Measurements from ENCODE around the gene COPZ2. TPM values are rescaled to one million over a fixed set of nuclear protein-coding genes. Genes with fewer than 3 reads are reported as not detected.
"Not testable (repeated sequence)": the region's sequence is repeated elsewhere in the genome, so short reads cannot be mapped to it uniquely, and the experiment has no call there.

The COPZ2 gene
- total RNA-seq, 4 donors from 2014 or later, result 40.5 to 73.9 (median 62.2) TPM

GRCh38 chr17:47993031-47993564 is 44.5 kb downstream of the COPZ2 start:
- no peak overlapping the region for H3K27ac ChIP-seq
- no peak for TF ChIP-seq POLR2A (IDR thresholded peaks at IDR 0.05)
- no peak for TF ChIP-seq EP300 (IDR thresholded peaks at IDR 0.05)
- no peak for TF ChIP-seq CTCF (IDR thresholded peaks at IDR 0.05)
- no peak overlapping the region for H3K4me3 ChIP-seq
- WGBS, 2 donors, result 61 to 72% methylated on average over 9 of the region's 9 CpGs
- no peaks in the 10 kb centered on the region for H3K9me3 ChIP-seq
- H3K4me1 ChIP-seq, result peaks cover 0 to 19% (median 4%) of the 10 kb centered on the region in 4 donors
- H3K36me3 ChIP-seq, result no peaks in the 10 kb centered on the region
- no peak for DNase-seq (ENCODE audit: low spot score in 2 of 2)
- no peaks in the 10 kb centered on the region for H3K27me3 ChIP-seq

GRCh38 chr17:47992216-47992615 is 45.4 kb downstream of the COPZ2 start:
- Histone ChIP-seq H3K4me3 (no peak overlapping the region), H3K9me3 (no peaks in the 10 kb centered on the region), H3K36me3 (no peaks in the 10 kb centered on the region), H3K27me3 (no peaks in the 10 kb centered on the region), H3K4me1 (peaks cover 0 to 28% (median 10%) of the 10 kb centered on the region in 4 donors), H3K27ac (no peak overlapping the region)
- no peak for DNase-seq (ENCODE audit: low spot score in 2 of 2)
- 58 to 72% methylated on average over 4 of the region's 4 CpGs for WGBS, 2 donors
- TF ChIP-seq EP300 (IDR thresholded peaks at IDR 0.05) (no peak), CTCF (IDR thresholded peaks at IDR 0.05) (no peak), POLR2A (IDR thresholded peaks at IDR 0.05) (no peak)

- Histone ChIP-seq H3K27ac (no peak overlapping the region), H3K27me3 (no peaks in the 10 kb centered on the region), H3K36me3 (no peaks in the 10 kb centered on the region), H3K4me1 (peaks cover 0 to 33% (median 13%) of the 10 kb centered on the region in 4 donors), H3K4me3 (no peak overlapping the region), H3K9me3 (no peaks in the 10 kb centered on the region)
- TF ChIP-seq CTCF (IDR thresholded peaks at IDR 0.05) (no peak), POLR2A (IDR thresholded peaks at IDR 0.05) (no peak), EP300 (IDR thresholded peaks at IDR 0.05) (no peak)
- WGBS, 2 donors, result 30% methylated on average over 13 to 14 of the region's 14 CpGs
- DNase-seq (ENCODE audit: low spot score in 2 of 2), result no peak
Measured at GRCh38 chr17:47990962-47991731, 46.5 kb downstream of the COPZ2 start.

- WGBS, 2 donors, result 89 to 95% methylated on average over 1 of the region's 1 CpG
- Histone ChIP-seq H3K27me3 (no peaks in the 10 kb centered on the region), H3K36me3 (peaks cover 0 to 5% (median 0%) of the 10 kb centered on the region in 3 donors), H3K27ac (no peak overlapping the region), H3K4me1 (peaks cover 0 to 25% (median 9%) of the 10 kb centered on the region in 4 donors), H3K4me3 (no peak overlapping the region), H3K9me3 (no peaks in the 10 kb centered on the region)
- no peak for DNase-seq (ENCODE audit: low spot score in 2 of 2)
- TF ChIP-seq CTCF (IDR thresholded peaks at IDR 0.05) (no peak), POLR2A (IDR thresholded peaks at IDR 0.05) (no peak), EP300 (IDR thresholded peaks at IDR 0.05) (no peak)
Measured at GRCh38 chr17:47989700-47990099, 47.9 kb downstream of the COPZ2 start.

- Histone ChIP-seq H3K27ac (no peak overlapping the region), H3K4me3 (no peak overlapping the region), H3K9me3 (no peaks in the 10 kb centered on the region), H3K27me3 (no peaks in the 10 kb centered on the region), H3K36me3 (peaks cover 0 to 10% (median 0%) of the 10 kb centered on the region in 3 donors), H3K4me1 (peaks cover 0 to 25% (median 9%) of the 10 kb centered on the region in 4 donors)
- WGBS, 2 donors, result 70 to 76% methylated on average over 10 of the region's 10 CpGs
- TF ChIP-seq EP300 (IDR thresholded peaks at IDR 0.05), result no peak
- no peak for TF ChIP-seq CTCF (IDR thresholded peaks at IDR 0.05)
- TF ChIP-seq POLR2A (IDR thresholded peaks at IDR 0.05), result no peak
- DNase-seq (ENCODE audit: low spot score in 2 of 2), result no peak
Measured at GRCh38 chr17:47989159-47989558, 48.4 kb downstream of the COPZ2 start.

- not testable (repeated sequence) for H3K4me3 ChIP-seq; DNase-seq (ENCODE audit: low spot score in 2 of 2); H3K27me3 ChIP-seq; H3K9me3 ChIP-seq; H3K27ac ChIP-seq
- H3K36me3 ChIP-seq, result peaks cover 0 to 17% (median 0%) of the 10 kb centered on the region in 3 donors
- peaks cover 0 to 25% (median 9%) of the 10 kb centered on the region in 4 donors for H3K4me1 ChIP-seq
- WGBS, 2 donors, result 83 to 100% methylated on average over 1 of the region's 1 CpG
Measured at GRCh38 chr17:47988445-47988844, 49.2 kb downstream of the COPZ2 start.
